ENCODE measurements around the gene SLC6A6. TPM values are rescaled to one million over a fixed set of nuclear protein-coding genes. Genes with fewer than 3 reads are reported as not detected.

SLC6A6 gene
- total and polyA plus RNA-seq, 12 donors: 10.6 to 197 (median 85.6) TPM

DNA sequence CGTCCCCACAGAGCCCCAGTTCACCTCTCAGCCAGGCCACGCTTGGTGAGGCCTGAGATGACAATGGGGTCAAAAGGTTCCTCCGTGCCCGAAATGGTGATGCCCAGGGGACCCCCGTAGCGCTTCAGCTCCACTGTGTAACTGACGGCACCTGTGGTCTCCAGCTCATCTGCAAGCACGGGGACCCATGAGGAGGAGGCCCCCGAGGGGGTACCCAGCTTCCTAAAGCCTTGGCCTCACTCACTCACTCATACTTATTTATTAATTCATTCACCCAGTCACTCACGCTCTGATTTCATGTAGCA lies 107.3 kb downstream of the SLC6A6 start:
- intact Hi-C loops (cut with DNase I): loop anchor here (5.0 to 10.0 kb wide), 2 partner anchors 43 to 415 kb away; no protein-coding TSS in a partner anchor
- no peak overlapping the region for H3K27ac ChIP-seq
- WGBS, 4 donors: 79 to 92% (median 88%) methylated on average over 1 to 10 of the region's 10 CpGs
- H3K4me1 ChIP-seq (replicated peaks in 1 of 2): no peaks in the 10 kb centered on the region
- H3K36me3 ChIP-seq (replicated peaks in 1 of 2): no peaks in the 10 kb centered on the region
- no peak for DNase-seq
- H3K4me3 ChIP-seq: no peak overlapping the region
- no peaks in the 10 kb centered on the region for H3K9me3 ChIP-seq (replicated peaks in 1 of 3)
- no peak for TF ChIP-seq POLR2A (IDR thresholded peaks at IDR 0.05)
- TF ChIP-seq, protein P1, sequence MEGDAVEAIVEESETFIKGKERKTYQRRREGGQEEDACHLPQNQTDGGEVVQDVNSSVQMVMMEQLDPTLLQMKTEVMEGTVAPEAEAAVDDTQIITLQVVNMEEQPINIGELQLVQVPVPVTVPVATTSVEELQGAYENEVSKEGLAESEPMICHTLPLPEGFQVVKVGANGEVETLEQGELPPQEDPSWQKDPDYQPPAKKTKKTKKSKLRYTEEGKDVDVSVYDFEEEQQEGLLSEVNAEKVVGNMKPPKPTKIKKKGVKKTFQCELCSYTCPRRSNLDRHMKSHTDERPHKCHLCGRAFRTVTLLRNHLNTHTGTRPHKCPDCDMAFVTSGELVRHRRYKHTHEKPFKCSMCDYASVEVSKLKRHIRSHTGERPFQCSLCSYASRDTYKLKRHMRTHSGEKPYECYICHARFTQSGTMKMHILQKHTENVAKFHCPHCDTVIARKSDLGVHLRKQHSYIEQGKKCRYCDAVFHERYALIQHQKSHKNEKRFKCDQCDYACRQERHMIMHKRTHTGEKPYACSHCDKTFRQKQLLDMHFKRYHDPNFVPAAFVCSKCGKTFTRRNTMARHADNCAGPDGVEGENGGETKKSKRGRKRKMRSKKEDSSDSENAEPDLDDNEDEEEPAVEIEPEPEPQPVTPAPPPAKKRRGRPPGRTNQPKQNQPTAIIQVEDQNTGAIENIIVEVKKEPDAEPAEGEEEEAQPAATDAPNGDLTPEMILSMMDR (IDR thresholded peaks at IDR 0.05): no peak
- H3K27me3 ChIP-seq: peaks cover 6% of the 10 kb centered on the region

GRCh38 chr3:14510838-14511622 lies 108.6 kb downstream of the SLC6A6 start:
- 81 to 90% (median 86%) methylated on average over 8 to 23 of the region's 23 CpGs for WGBS, 4 donors
- H3K27ac ChIP-seq: no peak overlapping the region
- peaks cover 6% of the 10 kb centered on the region for H3K27me3 ChIP-seq
- peak in 1 of 7 donors; percentile 6 for DNase-seq
- intact Hi-C loops (cut with DNase I): no loop called here
- no peaks in the 10 kb centered on the region for H3K9me3 ChIP-seq (replicated peaks in 1 of 3)
- H3K36me3 ChIP-seq (replicated peaks in 1 of 2): no peaks in the 10 kb centered on the region
- no peak overlapping the region for H3K4me3 ChIP-seq
- H3K4me1 ChIP-seq (replicated peaks in 1 of 2): no peaks in the 10 kb centered on the region
- TF ChIP-seq, protein P1 (IDR thresholded peaks at IDR 0.05): no peak
- no peak for TF ChIP-seq POLR2A (IDR thresholded peaks at IDR 0.05)

- TF ChIP-seq, protein P1 (IDR thresholded peaks at IDR 0.05): no peak
- TF ChIP-seq POLR2A (IDR thresholded peaks at IDR 0.05): no peak
- peak in 1 of 7 donors; percentile 4 for DNase-seq
- Histone ChIP-seq H3K27me3 (peaks cover 6% of the 10 kb centered on the region), H3K36me3 (replicated peaks in 1 of 2) (no peaks in the 10 kb centered on the region), H3K4me3 (no peak overlapping the region), H3K4me1 (replicated peaks in 1 of 2) (no peaks in the 10 kb centered on the region), H3K9me3 (replicated peaks in 1 of 3) (no peaks in the 10 kb centered on the region), H3K27ac (no peak overlapping the region)
- intact Hi-C loops (cut with DNase I): no loop called here
- WGBS, 4 donors: 69 to 76% (median 75%) methylated on average over 11 to 12 of the region's 12 CpGs
Observed at GRCh38 chr3:14511623-14512280, 109.3 kb downstream of the SLC6A6 start.

- no peaks in the 10 kb centered on the region for H3K36me3 ChIP-seq (replicated peaks in 1 of 2)
- H3K27ac ChIP-seq: no peak overlapping the region
- intact Hi-C loops (cut with DNase I): no loop called here
- WGBS, 4 donors: 84 to 91% (median 89%) methylated on average over 3 to 19 of the region's 19 CpGs
- H3K4me1 ChIP-seq (replicated peaks in 1 of 2): no peaks in the 10 kb centered on the region
- DNase-seq: peak in 1 of 7 donors; percentile 6
- peaks cover 1% of the 10 kb centered on the region for H3K27me3 ChIP-seq
- no peaks in the 10 kb centered on the region for H3K9me3 ChIP-seq (replicated peaks in 1 of 3)
- TF ChIP-seq POLR2A (IDR thresholded peaks at IDR 0.05): no peak
- TF ChIP-seq, protein P1 (IDR thresholded peaks at IDR 0.05): no peak
- H3K4me3 ChIP-seq: no peak overlapping the region
Observed at GRCh38 chr3:14512281-14512941, 110.0 kb downstream of the SLC6A6 start.
